Activated CD4-positive, alpha-beta T cell treated with anti-CD3 and anti-CD28 coated beads, Interleukin-2, amount 10 ng/mL, durations not matched to agents 7 days and 5 days (primary cell): ENCODE measurements around the gene WDR4. TPM values are rescaled to one million over a fixed set of nuclear protein-coding genes. Genes with fewer than 3 reads are reported as not detected.
A peak's percentile ranks its signal among the peaks of the same experiment; 100 is the strongest.
"Not testable (repeated sequence)": the region's sequence is repeated elsewhere in the genome, so short reads cannot be mapped to it uniquely, and the experiment has no call there.

Source experiments
- CTCF ChIA-PET: fragments of 350-600 bp; sonication (Branson Sonifier 250); formaldehyde crosslinking; loops from one replicate; lab custom pipeline; 2021; ENCODE audit warnings: antibody characterized with exemption; lab: Charles Lee
- POLR2A ChIA-PET: fragments of 350-600 bp; sonication (Branson Sonifier 250); formaldehyde crosslinking; loops from one replicate; lab custom pipeline; 2021; ENCODE audit warnings: antibody characterized with exemption; lab: Charles Lee
- DNase-seq: peaks from one replicate; pipeline ENCODE4 v3.0.0-alpha.2; 2020
- H3K27ac Mint-ChIP-seq: one replicate; pipeline ENCODE4 v1.8.0; 2021; ENCODE audit warnings: mild to moderate bottlenecking, moderate library complexity, mixed read lengths
- H3K27me3 Mint-ChIP-seq: one replicate; pipeline ENCODE4 v1.8.0; 2021; ENCODE audit warnings: mixed read lengths
- H3K36me3 Mint-ChIP-seq: one replicate; pipeline ENCODE4 v1.8.0; 2021; ENCODE audit warnings: low read depth, mixed read lengths
- H3K4me1 Mint-ChIP-seq: one replicate; pipeline ENCODE4 v1.8.0; 2021; ENCODE audit warnings: mixed read lengths
- H3K4me3 Mint-ChIP-seq: one replicate; pipeline ENCODE4 v1.8.0; 2021; ENCODE audit warnings: mild to moderate bottlenecking, moderate library complexity, mixed read lengths
- H3K9me3 Mint-ChIP-seq: one replicate; pipeline ENCODE4 v1.8.0; 2021; ENCODE audit warnings: mixed read lengths
- total RNA-seq, 2 experiments: library from RNA; stranded (reverse); gene quantifications; one replicate each; pipeline ENCODE4 v1.2.3, GENCODE V29; 2021

Gene WDR4
- total RNA-seq, 2 experiments from 2014 or later: 23.9 to 32.7 TPM

DNA sequence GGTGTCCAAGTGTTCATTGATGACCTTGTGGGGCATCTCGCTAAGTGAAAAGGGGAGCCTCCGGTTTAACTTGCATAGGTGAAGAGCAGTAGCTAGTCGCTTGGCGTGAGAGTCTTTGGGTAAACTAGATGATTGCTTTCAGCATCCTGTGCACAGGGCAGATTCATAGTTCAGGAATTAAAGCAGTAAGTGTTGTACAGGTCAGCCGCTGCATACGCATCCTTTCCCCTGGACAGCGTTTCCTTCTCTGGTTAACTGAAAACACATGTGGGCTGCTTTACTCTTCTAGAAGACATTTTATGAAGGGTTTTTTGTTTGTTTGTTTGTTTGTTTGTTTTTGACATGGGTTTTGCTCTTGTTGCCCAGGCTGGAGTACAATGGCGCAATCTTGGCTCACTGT is 25.9 kb upstream of the WDR4 start:
- no peaks in the 10 kb centered on the region for H3K4me1 Mint-ChIP-seq
- CTCF ChIA-PET: no interaction called here
- peaks cover 28% of the 10 kb centered on the region for H3K36me3 Mint-ChIP-seq
- H3K4me3 Mint-ChIP-seq: no peak overlapping the region
- H3K9me3 Mint-ChIP-seq: no peaks in the 10 kb centered on the region
- POLR2A ChIA-PET: no interaction called here
- no peaks in the 10 kb centered on the region for H3K27me3 Mint-ChIP-seq
- no peak overlapping the region for H3K27ac Mint-ChIP-seq
- no peak for DNase-seq

DNA sequence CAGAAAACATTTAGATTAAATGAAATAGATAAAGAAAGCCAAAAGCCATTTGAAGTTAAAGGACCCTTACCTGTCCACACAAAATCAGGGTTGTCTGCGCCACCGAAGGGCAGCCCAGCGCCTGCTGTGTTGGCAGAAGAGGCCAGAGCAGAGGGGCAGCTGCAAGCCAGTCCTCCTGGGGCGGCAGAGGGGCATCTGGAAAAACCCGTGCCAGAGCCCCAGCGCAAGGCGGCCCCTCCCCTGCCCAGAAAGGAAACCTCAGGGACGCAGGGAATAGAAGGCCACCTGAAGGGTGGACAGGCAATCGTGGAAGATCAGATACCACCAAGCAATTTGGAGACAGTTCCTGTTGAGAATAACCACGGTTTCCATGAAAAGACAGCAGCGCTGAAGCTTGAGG is 24.5 kb upstream of the WDR4 start:
- POLR2A ChIA-PET: no interaction called here
- Mint-ChIP-seq H3K27me3 (no peaks in the 10 kb centered on the region), H3K9me3 (no peaks in the 10 kb centered on the region), H3K4me1 (no peaks in the 10 kb centered on the region), H3K4me3 (no peak overlapping the region), H3K27ac (no peak overlapping the region), H3K36me3 (peaks cover 23% of the 10 kb centered on the region)
- DNase-seq: no peak
- CTCF ChIA-PET: no interaction called here

DNA sequence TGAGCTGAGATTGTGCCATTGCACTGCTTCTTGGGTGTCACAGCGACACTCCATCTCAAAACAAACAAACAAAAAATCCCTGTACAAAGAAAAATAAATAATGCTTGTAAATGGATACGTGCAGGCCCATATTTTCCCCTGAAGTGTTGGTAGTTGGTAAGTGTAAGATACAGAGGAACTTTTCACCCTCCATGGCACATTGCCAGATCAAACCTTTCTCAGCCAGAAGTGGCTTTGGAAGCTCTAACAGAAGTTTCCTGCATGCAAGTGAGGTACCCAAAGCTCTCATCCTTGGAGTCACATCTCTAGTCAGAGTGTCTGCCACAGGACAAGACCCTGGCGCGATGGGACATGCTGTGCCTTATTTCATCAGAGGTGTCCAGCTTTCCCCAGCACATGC is 21.1 kb upstream of the WDR4 start:
- Mint-ChIP-seq H3K9me3 (no peaks in the 10 kb centered on the region), H3K4me3 (no peak overlapping the region), H3K27ac (no peak overlapping the region), H3K36me3 (peaks cover 27% of the 10 kb centered on the region), H3K4me1 (no peaks in the 10 kb centered on the region), H3K27me3 (no peaks in the 10 kb centered on the region)
- ChIA-PET POLR2A (interaction anchor here (0.5 kb wide), 1 partner anchor 56 kb away, joined by 9 read pairs; no protein-coding TSS in a partner anchor), CTCF (no interaction called here)
- DNase-seq: no peak

- H3K27ac Mint-ChIP-seq: peak within 1 kb of the TSS; percentile 94
- H3K4me1 Mint-ChIP-seq: peaks cover 11% of the 10 kb centered on the region
- peaks cover 12% of the 10 kb centered on the region for H3K36me3 Mint-ChIP-seq
- CTCF ChIA-PET: interaction anchor here (0.5 to 1.4 kb wide), 6 partner anchors 9 to 1151 kb away, joined by 3 to 5 read pairs (median 3); partner anchors contain the start of gene RRP1
- H3K4me3 Mint-ChIP-seq: peak within 1 kb of the TSS; percentile 82
- DNase-seq: peak; percentile 100
- POLR2A ChIA-PET: no interaction called here
- no peaks in the 10 kb centered on the region for H3K27me3 Mint-ChIP-seq
- H3K9me3 Mint-ChIP-seq: no peaks in the 10 kb centered on the region
Measured at GRCh38 chr21:42892931-42893755, 13.8 kb upstream of the WDR4 start, which contains the start of gene NDUFV3. NDUFV3 (plus strand) TSS chr21:42893309; CDS start chr21:42893334, 25 bp downstream.

- Mint-ChIP-seq H3K9me3 (no peaks in the 10 kb centered on the region), H3K4me3 (peak overlapping the region; percentile 82), H3K36me3 (peaks cover 8% of the 10 kb centered on the region), H3K4me1 (peaks cover 11% of the 10 kb centered on the region), H3K27me3 (no peaks in the 10 kb centered on the region), H3K27ac (peak overlapping the region; percentile 94)
- ChIA-PET CTCF (interaction anchor here (0.8 to 1.4 kb wide), 5 partner anchors 8 to 897 kb away, joined by 3 to 5 read pairs (median 3); partner anchors contain the start of gene RRP1), POLR2A (no interaction called here)
- DNase-seq: no peak
Measured at GRCh38 chr21:42892582-42892930, 13.2 kb upstream of the WDR4 start.

DNA sequence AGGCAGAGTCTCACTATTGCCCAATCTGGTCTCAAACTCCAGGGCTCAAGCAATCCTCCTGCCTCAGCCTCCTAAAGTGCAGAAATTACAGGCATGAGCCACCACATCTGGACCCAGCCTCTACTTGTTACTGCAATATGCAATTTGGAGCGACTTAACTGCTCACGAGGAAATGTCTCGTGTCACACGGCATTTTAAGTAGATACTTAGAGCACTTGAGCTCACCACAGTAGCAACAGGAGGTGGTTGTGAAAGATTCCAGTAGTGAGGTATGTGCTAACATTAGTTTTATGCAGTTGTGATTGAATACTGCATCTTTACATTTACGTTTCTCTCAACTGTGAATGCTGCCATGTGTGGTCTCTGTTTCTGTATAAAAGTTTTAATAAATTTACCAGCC is 8.0 kb upstream of the WDR4 start:
- no peak overlapping the region for H3K4me3 Mint-ChIP-seq
- CTCF ChIA-PET: interaction anchor here (0.7 kb wide), 1 partner anchor 199 kb away, joined by 4 read pairs; no protein-coding TSS in a partner anchor
- H3K9me3 Mint-ChIP-seq: no peaks in the 10 kb centered on the region
- H3K4me1 Mint-ChIP-seq: peaks cover 4% of the 10 kb centered on the region
- H3K27me3 Mint-ChIP-seq: no peaks in the 10 kb centered on the region
- no peak for DNase-seq
- POLR2A ChIA-PET: no interaction called here
- H3K36me3 Mint-ChIP-seq: no peaks in the 10 kb centered on the region
- H3K27ac Mint-ChIP-seq: no peak overlapping the region

DNA sequence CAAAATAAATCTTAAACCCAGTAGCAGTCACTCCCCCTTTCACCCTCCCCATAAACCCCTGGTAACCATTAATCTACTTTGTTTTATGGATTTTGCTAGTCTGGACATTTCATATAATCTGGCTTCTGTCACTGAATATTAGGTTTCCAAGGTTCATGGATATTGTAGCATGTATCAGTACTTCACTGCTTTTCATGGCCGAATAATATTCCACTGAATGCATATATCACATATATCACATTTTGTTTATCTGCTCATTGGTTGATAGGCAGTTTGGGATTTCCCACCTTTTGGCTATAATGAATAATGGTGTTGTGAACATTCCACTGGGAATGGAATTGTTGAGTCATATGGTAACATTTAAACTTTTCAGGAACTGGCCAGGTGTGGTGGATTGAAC is 4.6 kb upstream of the WDR4 start:
- Mint-ChIP-seq H3K4me1 (peaks cover 22% of the 10 kb centered on the region), H3K27me3 (no peaks in the 10 kb centered on the region), H3K4me3 (no peak overlapping the region), H3K36me3 (no peaks in the 10 kb centered on the region), H3K9me3 (no peaks in the 10 kb centered on the region), H3K27ac (no peak overlapping the region)
- POLR2A ChIA-PET: no interaction called here
- no peak for DNase-seq
- CTCF ChIA-PET: interaction anchor here (0.7 to 1.0 kb wide), 2 partner anchors 9 to 12 kb away, joined by 3 read pairs; partner anchors contain the start of gene NDUFV3

DNA sequence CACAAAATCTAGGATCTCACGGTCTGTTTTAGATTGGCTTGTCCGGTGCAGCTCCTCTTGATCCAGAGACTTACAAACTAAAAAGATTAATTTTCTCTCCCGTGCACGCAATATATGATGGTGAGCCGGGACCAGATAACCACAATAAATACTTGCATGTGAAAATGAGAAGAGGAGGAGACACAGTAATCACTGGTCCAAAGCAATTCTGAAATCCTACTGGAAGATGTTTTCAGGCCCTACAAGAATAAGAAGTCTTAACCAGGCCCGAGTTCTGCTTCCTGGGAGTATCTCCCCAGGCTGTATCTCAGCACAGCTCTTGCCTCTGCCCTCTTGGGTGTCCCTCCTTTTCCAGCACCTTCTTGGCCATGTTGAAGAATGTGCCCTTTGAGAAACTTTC is 1.0 kb upstream of the WDR4 start:
- H3K4me3 Mint-ChIP-seq: peak overlapping the region; percentile 82
- POLR2A ChIA-PET: no interaction called here
- peaks cover 30% of the 10 kb centered on the region for H3K4me1 Mint-ChIP-seq
- peak overlapping the region; percentile 97 for H3K27ac Mint-ChIP-seq
- H3K27me3 Mint-ChIP-seq: no peaks in the 10 kb centered on the region
- H3K36me3 Mint-ChIP-seq: peaks cover 10% of the 10 kb centered on the region
- no peaks in the 10 kb centered on the region for H3K9me3 Mint-ChIP-seq
- DNase-seq: no peak
- CTCF ChIA-PET: interaction anchor here (1.0 kb wide), 1 partner anchor 782 kb away, joined by 3 read pairs; no protein-coding TSS in a partner anchor

DNA sequence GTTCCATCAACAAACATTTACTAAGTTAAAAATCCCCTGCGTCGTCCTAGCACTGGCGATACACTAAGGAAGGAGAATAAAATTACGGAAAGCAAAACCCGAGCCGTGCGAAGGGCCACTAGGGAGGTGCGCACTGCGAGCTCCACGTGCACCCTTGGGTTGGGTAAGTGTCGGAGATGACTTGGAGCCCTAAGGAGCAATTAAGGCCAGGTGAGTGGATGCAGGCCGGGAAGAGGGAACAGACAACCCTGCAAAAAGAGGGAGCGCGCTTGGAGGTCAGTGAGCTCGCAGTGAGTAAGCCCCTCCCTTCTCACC is 704 bp downstream of the WDR4 start:
- peak overlapping the region; percentile 82 for H3K4me3 Mint-ChIP-seq
- ChIA-PET CTCF (no interaction called here), POLR2A (no interaction called here)
- no peak for DNase-seq
- H3K4me1 Mint-ChIP-seq: peaks cover 30% of the 10 kb centered on the region
- no peaks in the 10 kb centered on the region for H3K27me3 Mint-ChIP-seq
- H3K9me3 Mint-ChIP-seq: no peaks in the 10 kb centered on the region
- peak overlapping the region; percentile 97 for H3K27ac Mint-ChIP-seq
- peaks cover 21% of the 10 kb centered on the region for H3K36me3 Mint-ChIP-seq

- H3K27ac Mint-ChIP-seq, H3K27me3 Mint-ChIP-seq, CTCF ChIA-PET, POLR2A ChIA-PET, H3K4me3 Mint-ChIP-seq, H3K9me3 Mint-ChIP-seq, DNase-seq: not testable (repeated sequence)
- Mint-ChIP-seq H3K36me3 (peaks cover 27% of the 10 kb centered on the region), H3K4me1 (peaks cover 22% of the 10 kb centered on the region)
Measured at GRCh38 chr21:42875811-42876210, 3.5 kb downstream of the WDR4 start.

DNA sequence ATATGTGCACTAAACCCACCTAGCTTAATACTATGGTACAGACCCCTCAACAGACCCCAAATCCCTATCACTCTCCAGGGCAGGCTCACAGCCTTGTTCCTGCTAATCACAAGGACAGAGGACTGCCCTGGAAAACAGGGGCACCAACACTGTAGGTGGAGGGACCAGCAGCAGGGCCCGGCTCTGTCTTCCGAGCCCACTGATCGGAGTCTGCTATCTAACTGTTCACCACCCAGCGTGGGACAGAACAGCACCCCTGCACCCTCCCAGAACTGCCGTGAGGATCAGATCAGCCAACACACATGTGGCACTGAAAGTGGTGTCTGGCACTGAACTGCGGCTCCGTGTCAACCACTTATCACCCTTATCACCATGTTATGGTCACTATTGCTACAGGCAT is 6.2 kb downstream of the WDR4 start:
- POLR2A ChIA-PET: no interaction called here
- Mint-ChIP-seq H3K4me1 (peaks cover 6% of the 10 kb centered on the region), H3K9me3 (no peaks in the 10 kb centered on the region), H3K4me3 (no peak overlapping the region), H3K36me3 (peaks cover 32% of the 10 kb centered on the region), H3K27me3 (no peaks in the 10 kb centered on the region), H3K27ac (no peak overlapping the region)
- DNase-seq: no peak
- CTCF ChIA-PET: no interaction called here

- H3K27ac Mint-ChIP-seq: peak overlapping the region; percentile 41
- ChIA-PET CTCF (no interaction called here), POLR2A (no interaction called here)
- no peak for DNase-seq
- H3K9me3 Mint-ChIP-seq: no peaks in the 10 kb centered on the region
- peaks cover 12% of the 10 kb centered on the region for H3K4me1 Mint-ChIP-seq
- H3K27me3 Mint-ChIP-seq: no peaks in the 10 kb centered on the region
- H3K36me3 Mint-ChIP-seq: peaks cover 27% of the 10 kb centered on the region
- H3K4me3 Mint-ChIP-seq: no peak overlapping the region
Measured at GRCh38 chr21:42868196-42868595, 11.1 kb downstream of the WDR4 start.

GRCh38 chr21:42865776-42866160 is 13.6 kb downstream of the WDR4 start:
- H3K4me1 Mint-ChIP-seq: peaks cover 13% of the 10 kb centered on the region
- no peaks in the 10 kb centered on the region for H3K9me3 Mint-ChIP-seq
- no peak overlapping the region for H3K27ac Mint-ChIP-seq
- no peak overlapping the region for H3K4me3 Mint-ChIP-seq
- H3K27me3 Mint-ChIP-seq: no peaks in the 10 kb centered on the region
- POLR2A ChIA-PET: no interaction called here
- DNase-seq: no peak
- peaks cover 27% of the 10 kb centered on the region for H3K36me3 Mint-ChIP-seq
- CTCF ChIA-PET: no interaction called here
